Cerebellar nuclear complex (tissue), 1 donor: Measurements from ENCODE around the gene TBC1D24.
"Not testable (repeated sequence)": the region's sequence is repeated elsewhere in the genome, so short reads cannot be mapped to it uniquely, and the experiment has no call there.

Experiments used
- DNase-seq, 2 experiments: peaks; one replicate each; lab custom pipeline; 2025; lab: John Stamatoyannopoulos, UW

Gene TBC1D24

DNA sequence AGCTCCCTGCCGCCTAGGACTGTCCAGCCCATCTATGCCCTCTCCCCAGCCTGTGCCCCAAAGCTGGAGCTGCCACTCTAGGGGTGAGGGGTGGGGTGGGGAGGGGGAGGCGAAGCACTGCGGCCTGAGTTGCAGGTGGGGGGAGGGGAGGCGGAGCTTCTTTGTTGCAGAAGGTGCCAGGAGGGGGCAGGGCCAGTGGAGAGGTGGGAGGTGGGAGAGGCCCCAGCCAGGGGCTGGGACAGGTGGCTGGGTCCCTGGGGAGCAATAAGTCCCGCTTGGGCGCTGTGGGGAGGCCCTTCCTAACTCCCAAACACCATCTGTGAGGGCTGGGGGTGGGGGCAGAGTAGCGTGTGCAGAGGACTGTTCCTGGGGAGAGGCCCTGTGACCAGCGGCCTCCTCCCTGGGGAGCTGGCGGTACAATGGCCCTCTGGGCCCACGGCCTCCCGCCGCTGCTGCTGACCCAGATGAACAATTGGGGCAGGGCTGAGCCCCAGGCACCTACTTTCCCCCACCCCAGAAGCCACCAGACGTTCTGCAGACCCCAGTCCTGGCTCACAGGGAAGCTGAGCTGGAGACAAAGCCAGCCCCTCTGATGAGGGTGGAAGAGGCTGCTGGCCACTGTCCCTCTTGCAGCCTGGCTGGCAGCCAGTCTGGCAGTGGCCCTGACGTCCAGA is 6.1 kb upstream of the TBC1D24 start:
- DNase-seq: no peak

DNA sequence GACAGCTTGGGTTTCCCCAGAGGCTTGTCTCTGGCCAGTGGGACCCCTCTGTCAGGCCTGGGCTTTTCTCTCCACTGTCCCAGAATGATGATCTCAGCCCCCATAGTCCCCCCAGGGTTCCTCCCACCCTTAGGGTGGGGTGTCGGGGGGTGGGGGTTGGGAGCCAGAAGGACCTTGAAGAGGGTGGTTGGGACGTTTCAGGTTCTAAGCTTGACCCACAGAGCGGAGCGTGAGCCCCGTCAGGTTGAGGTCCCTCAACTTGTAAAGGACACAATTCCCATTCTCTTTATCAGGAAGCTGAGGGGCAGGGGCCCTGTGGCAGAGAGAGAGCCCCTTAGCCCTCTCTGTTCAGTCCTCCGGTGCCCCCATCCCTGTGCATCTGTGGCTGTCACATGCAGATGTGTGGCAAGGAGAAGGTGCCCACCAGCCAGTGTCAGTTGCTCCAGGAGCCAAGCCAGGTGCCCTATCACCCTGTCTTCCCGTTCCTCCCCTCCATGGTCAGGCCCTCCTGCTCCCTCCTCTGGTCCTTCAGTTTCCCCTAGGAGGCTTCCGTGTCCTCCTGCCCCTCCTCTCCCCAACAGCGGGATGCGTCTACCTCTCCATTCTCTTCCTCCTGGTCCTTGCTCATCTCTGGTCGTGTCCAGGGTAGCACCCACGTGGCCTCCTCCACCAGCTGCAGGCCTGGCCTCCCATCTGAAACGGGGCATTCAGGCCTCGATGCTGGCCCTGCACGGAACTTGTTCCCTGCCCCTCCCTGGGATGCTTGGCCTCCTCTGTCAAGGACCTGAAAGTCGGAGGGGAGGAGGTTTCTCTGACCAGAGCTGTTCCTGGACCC is 5.3 kb upstream of the TBC1D24 start:
- DNase-seq: no peak

DNA sequence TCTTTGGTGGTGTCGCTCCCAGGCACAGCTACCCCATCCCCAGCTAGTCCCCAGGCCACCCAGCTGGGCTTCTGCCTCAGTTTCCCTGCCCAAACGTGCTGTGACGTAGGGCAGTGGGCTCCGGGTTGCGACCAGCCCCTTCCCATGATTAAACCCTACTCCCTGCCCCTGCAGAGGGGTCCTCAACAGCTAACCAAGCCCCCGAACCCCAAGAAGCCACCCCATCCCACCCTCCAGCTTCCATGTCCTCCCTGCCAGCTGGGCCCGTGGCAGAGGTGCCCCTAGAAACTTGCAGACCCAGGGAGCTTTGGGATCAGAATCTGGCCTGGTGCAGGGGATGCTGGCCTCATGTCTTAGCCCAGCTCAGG is 4.7 kb upstream of the TBC1D24 start:
- no peak for DNase-seq

DNA sequence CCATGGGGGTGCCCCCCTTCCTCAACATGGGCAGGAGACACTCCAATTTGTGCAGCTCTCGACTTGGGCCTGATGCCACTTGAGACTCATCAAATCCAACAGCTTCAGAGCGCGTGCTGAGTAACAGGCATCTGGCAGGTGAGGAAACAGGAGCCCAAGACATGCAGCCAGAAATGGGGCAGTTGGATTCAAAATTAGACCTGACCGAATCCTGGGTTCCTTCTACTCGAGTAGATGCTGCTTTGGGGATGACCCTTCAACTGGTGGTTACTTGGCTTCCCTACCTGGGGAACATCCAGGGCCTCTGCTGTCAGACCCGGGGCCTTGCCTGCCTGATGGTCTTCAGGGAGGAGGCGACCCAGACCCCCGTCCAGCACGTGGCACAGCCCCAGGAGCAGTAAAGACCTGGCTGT is 4.3 kb upstream of the TBC1D24 start:
- DNase-seq: no peak

DNA sequence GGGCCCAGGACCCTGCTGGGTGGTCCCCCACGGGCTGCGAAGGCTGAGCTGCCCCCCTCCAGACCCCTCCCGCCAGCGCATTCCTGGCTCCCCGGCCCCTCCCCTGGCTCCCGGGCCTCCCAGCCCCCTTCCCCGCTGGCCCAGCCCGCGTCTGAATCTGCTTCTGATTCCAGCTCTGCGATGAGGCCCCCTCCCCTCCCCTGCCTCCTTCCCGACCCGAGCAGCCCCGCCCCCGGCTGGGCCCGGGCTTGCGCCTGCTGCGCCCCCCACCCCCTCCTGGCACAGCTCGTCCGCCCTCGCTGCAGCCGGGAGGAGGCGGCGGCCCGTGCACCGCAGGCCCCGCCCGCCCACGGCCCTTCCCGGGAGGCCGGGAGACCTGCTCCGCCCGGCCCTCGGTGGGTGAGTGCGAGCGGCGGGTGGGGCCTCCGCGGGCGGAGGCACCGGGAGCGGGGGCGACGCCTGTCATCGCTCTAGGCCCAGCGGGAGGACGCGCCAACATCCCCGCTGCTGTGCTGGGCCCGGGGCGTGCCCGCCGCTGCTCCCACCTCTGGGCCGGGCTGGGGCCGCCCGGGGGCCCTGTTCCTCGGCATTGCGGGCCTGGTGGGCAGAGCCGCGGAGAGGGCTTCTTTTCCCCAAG is 3.8 kb upstream of the TBC1D24 start, which contains the start of gene NTN3:
Gene NTN3, plus strand, starts transcription at position 282 of the 637 bp plus-strand sequence. CDS start 405 bp downstream, outside the sequence.
- no peak for DNase-seq

DNA sequence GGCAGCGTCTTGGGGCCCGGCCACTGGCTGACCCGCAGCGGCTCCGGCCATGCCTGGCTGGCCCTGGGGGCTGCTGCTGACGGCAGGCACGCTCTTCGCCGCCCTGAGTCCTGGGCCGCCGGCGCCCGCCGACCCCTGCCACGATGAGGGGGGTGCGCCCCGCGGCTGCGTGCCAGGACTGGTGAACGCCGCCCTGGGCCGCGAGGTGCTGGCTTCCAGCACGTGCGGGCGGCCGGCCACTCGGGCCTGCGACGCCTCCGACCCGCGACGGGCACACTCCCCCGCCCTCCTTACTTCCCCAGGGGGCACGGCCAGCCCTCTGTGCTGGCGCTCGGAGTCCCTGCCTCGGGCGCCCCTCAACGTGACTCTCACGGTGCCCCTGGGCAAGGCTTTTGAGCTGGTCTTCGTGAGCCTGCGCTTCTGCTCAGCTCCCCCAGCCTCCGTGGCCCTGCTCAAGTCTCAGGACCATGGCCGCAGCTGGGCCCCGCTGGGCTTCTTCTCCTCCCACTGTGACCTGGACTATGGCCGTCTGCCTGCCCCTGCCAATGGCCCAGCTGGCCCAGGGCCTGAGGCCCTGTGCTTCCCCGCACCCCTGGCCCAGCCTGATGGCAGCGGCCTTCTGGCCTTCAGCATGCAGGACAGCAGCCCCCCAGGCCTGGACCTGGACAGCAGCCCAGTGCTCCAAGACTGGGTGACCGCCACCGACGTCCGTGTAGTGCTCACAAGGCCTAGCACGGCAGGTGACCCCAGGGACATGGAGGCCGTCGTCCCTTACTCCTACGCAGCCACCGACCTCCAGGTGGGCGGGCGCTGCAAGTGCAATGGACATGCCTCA is 3.1 kb upstream of the TBC1D24 start:
- DNase-seq: no peak

DNA sequence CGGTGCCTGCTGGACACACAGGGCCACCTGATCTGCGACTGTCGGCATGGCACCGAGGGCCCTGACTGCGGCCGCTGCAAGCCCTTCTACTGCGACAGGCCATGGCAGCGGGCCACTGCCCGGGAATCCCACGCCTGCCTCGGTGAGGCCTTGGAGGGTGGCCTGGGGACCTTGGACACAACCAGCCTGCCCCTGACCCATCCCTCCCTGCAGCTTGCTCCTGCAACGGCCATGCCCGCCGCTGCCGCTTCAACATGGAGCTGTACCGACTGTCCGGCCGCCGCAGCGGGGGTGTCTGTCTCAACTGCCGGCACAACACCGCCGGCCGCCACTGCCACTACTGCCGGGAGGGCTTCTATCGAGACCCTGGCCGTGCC is 2.5 kb upstream of the TBC1D24 start:
- DNase-seq: no peak

DNA sequence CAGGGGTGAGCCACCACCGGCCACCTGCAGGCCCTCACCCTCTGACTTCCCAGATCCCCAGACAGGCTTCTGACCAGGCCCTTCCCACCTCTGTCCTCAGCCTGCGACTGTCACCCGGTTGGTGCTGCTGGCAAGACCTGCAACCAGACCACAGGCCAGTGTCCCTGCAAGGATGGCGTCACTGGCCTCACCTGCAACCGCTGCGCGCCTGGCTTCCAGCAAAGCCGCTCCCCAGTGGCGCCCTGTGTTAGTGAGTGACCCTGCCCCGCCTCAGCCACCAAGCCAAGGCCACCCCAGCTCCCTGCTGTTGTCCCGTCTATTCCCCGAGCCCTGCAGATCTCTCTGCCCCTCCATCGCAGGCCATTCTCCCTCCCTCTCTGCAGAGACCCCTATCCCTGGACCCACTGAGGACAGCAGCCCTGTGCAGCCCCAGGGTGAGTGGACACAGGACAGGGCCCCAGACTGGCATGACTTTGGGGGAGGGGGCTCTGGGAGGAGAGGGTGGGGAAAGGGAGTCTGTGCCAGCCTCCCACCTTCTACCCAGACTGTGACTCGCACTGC is 2.0 kb upstream of the TBC1D24 start:
- DNase-seq: no peak

DNA sequence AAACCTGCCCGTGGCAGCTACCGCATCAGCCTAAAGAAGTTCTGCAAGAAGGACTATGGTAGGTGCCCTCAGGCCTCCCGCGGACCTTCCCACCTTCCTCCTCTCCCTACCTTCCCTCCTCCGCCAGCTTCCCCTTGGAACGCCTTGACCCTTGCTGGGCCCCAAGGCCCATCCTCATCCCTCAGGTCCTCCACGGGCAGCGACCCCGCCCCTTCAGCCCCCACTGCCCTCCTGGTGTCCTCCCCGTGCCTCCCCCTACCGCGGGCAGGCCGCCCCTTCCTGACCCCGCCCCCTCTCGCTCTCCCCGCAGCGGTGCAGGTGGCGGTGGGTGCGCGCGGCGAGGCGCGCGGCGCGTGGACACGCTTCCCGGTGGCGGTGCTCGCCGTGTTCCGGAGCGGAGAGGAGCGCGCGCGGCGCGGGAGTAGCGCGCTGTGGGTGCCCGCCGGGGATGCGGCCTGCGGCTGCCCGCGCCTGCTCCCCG is 1.4 kb upstream of the TBC1D24 start:
- no peak for DNase-seq

DNA sequence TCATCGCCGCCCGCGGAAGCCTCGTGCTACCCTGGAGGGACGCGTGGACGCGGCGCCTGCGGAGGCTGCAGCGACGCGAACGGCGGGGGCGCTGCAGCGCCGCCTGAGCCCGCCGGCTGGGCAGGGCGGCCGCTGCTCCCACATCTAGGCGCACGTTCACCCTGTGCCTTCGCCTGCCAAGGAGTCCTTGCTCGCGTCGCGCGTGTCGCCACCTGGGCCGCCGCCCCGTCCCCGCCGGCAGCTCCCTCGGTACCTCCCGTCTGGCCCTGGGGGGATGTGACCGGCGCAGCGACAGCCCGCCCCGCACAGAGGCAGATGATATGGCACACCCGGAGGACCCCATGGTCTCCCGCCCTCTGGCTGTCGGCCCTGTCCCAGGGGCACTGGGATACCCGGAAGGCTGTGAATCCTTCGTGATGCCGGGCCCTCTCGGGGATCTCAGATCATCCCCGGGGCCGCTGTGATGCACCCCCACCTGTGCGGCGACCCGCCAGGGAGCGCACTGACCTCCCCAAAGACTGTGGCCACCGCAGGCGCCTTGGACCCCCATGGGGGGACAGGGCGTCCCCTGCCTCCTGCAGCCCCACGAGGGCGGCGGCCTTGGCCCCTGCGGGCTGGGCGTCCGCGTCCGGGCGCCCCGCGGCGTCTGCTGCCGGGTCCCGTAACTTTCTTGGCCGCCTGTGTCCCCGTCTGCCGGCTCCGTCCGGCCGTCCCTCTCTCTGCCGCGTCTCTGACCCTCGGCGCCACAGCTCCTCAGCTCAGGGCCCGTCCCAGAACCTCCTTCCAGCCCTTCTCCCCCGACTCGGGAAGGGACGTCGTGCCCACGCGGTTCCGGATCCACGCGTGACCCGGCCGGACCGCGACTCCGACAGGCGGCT is 689 bp upstream of the TBC1D24 start:
- no peak for DNase-seq

DNA sequence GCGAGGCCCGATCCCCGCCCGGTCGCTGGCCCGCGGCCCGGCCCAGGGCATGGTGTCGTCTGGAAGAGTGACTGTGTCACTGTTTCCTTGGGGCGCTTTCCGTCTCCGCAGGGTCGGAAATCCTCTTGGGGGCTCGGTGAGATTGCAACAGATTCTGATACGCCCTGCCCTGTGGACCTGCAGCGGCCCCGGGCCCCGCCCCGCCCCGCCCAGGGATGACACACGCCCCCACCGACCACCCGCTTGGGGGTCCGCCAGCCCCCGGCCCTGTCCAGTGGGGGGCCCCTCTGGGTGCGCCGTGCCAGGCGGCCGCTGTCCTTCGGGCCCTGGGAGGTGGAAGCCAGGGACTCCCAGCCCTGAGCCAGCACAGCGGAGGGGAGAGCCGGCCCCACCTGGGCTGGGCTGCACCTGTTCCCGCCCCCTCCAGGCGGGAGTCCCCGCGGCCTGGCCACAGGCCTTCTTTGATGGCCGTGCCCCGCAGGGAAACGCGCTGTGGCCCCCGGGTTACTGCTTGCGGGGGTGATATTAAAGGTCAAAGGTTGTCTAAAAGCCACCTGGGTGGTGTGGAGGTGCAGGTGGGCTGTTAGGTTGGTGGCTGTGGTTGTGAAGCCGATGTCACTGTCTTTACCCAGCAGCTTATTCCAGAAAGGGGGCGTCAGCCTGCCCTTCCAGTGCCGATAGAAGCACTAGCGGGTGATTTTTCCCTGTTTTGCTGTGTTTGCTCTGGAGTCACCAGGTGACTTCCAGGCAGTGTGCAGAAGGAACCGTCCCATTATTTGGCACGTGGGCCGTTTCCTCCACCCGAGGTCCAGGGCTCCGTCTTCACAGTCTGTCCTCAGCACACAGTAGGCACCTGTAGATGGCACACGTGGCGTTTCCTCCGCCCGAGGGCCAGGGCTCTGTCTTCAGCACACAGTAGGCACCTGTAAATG is 752 bp downstream of the TBC1D24 start:
- no peak for DNase-seq

DNA sequence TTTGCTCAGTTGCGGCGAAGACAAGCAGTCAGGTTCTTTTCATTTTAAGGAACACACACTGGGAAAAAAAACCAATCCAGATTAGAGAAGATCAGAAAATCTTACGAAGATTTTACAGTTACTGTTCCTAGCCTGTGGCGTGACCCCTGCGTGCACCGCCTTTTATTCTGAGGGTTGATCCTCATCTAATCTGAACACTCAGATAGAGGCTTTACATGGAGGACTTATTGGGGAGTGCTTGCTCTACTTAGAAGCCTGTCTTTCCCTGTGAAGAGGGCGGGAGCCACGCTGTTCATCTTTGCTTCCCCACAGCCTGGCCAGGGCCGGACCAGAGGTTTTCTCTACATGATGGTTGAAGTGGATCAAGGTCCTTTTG is 1.4 kb downstream of the TBC1D24 start:
- DNase-seq: no peak

DNA sequence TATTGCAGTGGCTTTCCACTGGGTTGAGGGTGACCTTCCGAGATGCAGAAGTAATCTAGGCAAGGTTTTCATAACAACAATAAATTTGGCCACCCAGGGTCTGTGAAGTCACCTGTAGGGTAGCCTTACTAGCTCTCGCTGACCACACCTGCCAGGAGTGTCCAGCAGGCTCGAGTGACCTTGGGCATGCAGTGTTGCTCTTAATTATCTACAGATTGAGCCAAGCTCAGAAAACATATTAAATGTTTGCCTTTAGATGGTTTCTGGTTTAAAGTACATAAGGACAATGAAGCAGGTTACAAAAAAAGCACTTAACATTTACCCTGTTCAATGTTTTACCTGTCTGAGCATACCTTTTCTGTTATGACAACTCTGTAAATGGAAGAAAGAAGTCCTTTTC is 1.8 kb downstream of the TBC1D24 start:
- no peak for DNase-seq

DNA sequence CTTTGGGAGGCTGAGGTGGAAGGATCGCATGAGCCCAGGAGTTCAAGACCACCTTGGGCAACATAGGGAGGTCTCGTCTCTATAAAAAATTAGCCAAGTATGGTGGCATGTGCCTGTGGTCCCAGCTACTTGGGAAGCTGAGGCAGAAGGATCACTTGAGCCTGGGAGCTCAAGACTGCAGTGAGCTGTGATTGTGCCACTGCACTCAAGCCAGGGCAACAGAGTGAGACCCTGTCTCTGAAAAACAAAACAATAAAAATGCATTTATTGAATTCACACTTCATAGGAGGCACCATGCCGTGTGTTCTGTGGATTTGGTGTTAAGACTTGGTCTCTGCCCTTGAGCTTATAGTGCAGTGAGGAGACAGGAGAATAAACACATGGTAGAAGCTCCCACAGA is 2.4 kb downstream of the TBC1D24 start:
- no peak for DNase-seq

DNA sequence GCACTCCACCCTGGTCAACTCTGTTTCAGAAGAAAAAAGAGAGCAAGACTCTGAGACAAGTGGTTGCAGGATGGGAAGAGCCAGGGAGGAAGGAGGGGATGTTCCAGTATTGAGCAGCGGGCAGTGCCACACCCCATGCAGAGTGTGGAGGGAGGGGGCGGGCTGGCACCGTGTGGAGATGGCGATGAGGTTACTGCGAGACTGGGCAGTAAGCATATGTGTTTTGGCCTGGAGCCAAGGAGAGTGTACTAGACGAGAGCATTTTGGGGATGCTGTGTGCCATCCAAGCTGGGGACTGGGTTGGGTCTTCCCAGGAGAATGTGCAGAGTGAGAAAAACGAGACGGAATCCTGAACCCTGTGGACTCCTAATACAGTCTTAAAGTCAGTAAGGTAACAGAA is 3.4 kb downstream of the TBC1D24 start:
- no peak for DNase-seq

DNA sequence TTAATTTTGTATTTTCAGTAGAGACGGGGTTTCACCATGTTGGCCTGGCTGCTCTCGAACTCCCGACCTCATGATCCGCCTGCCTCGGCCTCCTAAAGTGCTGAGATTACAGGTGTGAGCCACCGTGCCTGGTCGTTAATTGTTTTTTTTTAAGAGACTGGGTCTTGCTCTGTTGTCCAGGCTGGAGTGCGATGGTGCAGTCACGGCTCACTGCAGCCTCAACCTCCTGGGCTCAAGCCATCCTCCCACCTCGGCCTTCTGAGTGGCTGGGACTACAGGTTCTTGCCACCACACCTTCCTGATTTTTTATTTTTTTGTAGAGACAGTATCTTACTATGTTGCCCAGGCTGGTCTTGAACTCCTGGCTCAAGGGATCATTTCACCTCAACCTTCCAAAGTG is 5.1 kb downstream of the TBC1D24 start:
- DNase-seq: not testable (repeated sequence)

DNA sequence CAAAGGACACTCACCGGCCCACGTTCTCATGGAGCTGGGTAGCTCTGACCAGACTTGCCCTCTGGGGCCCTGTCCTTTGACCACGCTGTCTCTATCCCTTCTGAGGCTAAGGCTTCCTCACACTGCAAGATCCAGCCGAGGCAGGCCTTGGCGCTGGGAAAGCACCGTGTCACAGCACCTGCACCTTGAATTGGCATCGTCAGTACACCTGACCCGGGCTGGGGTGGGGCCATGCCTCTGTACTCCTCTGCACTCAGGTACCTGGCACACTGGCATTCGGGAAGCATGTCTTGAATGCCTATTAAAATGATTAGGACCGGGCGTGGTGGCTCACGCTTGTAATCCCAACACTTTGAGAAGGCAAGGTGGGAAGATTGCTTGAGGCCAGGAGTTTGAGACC is 6.0 kb downstream of the TBC1D24 start:
- no peak for DNase-seq

DNA sequence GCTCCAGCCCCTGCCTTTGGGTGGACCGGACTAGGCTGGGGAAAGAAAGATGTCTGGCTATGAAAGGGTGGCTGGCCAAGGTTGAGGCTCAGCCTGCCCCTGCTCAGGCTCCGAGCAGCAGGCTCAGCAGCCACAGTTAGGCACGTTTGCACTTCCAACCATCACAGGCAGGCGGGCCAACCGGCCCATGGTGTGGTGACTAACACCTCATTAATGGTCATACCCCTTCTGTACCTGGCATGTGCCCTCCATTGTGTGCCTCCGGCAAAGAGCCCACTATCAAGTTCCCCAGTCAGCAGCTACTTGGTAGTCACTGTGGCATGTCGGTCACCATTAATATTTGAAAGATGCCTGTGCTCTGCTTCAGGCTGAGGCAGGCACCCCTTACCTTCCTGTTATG is 6.7 kb downstream of the TBC1D24 start:
- DNase-seq: no peak

DNA sequence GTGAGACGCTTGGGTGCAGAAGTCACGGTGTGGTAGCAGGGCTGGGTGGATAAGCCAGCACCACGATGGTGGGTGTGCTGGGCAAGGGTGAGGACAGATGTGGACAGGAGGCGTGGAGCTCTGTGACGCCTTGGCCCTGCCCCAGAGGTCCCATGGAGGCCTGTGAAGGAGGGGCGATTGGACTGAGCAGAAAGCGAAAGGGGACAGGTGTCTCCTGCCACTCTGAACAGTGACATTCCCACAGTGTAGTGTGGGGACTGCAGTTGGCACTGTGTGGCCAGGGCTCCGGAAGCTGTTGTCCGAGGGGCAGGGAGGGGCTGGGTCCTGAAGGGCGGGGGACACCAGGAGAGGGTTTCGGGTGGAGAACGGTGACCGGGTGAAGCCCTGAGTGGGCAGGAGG is 7.3 kb downstream of the TBC1D24 start:
- no peak for DNase-seq
